Hepatocyte (in vitro differentiated cells): Measurements from ENCODE around the gene EFHD1.

Source experiments
- EZH2 ChIP-seq: fragments of 200-600 bp; sonication (generic); IDR thresholded peaks from 2 replicates; pipeline ENCODE4 v1.6.1; 2016; ENCODE audit warnings: antibody characterized with exemption, mild to moderate bottlenecking, borderline replicate concordance
- EZH2phosphoT487 ChIP-seq: fragments of 200-600 bp; sonication (generic); IDR thresholded peaks from one replicate; pipeline ENCODE4 v1.6.1; 2018; ENCODE audit warnings: antibody characterized with exemption, mild to moderate bottlenecking, low read depth, moderate library complexity; ENCODE audit not compliant: unreplicated experiment, severe bottlenecking
- TF ChIP-seq, protein P1 (sequence below): fragments of 200-600 bp; sonication (generic); IDR thresholded peaks from 2 replicates; pipeline ENCODE4 v1.5.1; 2016; ENCODE audit warnings: antibody characterized with exemption, mild to moderate bottlenecking; ENCODE audit not compliant: poor library complexity

DNA sequence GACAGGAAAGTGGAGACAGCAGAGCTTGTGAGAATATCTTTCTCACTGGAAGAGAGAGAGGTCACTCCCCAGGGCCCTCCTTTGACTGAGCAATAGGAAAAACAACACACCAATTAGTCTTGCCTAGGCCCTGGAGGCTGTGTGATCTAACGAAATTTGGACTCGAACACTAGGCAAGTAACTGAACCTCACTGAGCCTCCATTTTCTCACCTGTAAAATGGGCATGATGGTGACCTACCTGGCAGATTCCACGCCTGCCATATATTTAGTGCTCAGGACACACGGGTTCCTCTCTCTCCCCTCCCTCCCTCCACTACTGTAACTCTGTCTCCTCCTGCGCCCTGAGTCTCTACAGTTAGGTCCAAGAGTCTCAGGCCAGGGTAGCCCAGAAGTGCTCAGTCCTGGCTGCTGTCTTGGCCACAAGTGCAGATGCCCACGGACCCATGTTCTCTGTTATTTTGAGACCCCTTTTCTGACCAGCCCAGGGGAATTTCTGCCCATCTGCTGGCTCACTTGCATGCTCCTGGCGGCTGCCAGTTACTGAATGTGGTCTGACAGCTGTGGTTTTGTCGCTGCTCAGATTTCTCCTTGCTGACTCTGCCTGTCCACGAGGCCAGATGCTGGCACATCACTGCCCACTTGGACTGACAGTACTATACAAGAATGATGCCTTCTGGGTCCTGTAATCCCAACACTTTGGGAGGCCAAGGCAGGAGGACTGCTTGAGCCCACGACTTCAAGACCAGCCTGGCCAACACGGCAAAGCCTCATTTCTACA lies 54.2 kb downstream of the EFHD1 start:
- TF ChIP-seq, protein P1, sequence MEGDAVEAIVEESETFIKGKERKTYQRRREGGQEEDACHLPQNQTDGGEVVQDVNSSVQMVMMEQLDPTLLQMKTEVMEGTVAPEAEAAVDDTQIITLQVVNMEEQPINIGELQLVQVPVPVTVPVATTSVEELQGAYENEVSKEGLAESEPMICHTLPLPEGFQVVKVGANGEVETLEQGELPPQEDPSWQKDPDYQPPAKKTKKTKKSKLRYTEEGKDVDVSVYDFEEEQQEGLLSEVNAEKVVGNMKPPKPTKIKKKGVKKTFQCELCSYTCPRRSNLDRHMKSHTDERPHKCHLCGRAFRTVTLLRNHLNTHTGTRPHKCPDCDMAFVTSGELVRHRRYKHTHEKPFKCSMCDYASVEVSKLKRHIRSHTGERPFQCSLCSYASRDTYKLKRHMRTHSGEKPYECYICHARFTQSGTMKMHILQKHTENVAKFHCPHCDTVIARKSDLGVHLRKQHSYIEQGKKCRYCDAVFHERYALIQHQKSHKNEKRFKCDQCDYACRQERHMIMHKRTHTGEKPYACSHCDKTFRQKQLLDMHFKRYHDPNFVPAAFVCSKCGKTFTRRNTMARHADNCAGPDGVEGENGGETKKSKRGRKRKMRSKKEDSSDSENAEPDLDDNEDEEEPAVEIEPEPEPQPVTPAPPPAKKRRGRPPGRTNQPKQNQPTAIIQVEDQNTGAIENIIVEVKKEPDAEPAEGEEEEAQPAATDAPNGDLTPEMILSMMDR: no peak
- TF ChIP-seq EZH2: no peak
- no peak for TF ChIP-seq EZH2phosphoT487
